GM21723 (cell line): ENCODE data around the gene WFIKKN1.

ENCODE experiments used
- ATAC-seq: cut with Tn5 transposase; IDR thresholded peaks from one replicate; pipeline ENCODE4 v1.9.1; 2021; ENCODE audit warnings: mild to moderate bottlenecking, moderate library complexity; ENCODE audit not compliant: unreplicated experiment

WFIKKN1 gene

GRCh38 chr16:630815-631405, at the start of gene WFIKKN1:
WFIKKN1 (plus strand) TSS chr16:630985; CDS start chr16:631254, 269 bp downstream.
- no peak for ATAC-seq

- ATAC-seq, result no peak
Measured at GRCh38 chr16:582218-582613, 48.6 kb upstream of the WFIKKN1 start.

GRCh38 chr16:582614-583331, 48.0 kb upstream of the WFIKKN1 start:
- no peak for ATAC-seq

- ATAC-seq, result no peak
Measured at GRCh38 chr16:583470-583814, 47.3 kb upstream of the WFIKKN1 start.

GRCh38 chr16:583815-584591, 46.8 kb upstream of the WFIKKN1 start:
- ATAC-seq, result no peak

- ATAC-seq, result no peak
Measured at GRCh38 chr16:585351-585750, 45.4 kb upstream of the WFIKKN1 start.

- ATAC-seq, result no peak
Measured at GRCh38 chr16:586047-586644, 44.6 kb upstream of the WFIKKN1 start.

- no peak for ATAC-seq
Measured at GRCh38 chr16:586645-587590, 43.9 kb upstream of the WFIKKN1 start.

GRCh38 chr16:588639-588888, 42.2 kb upstream of the WFIKKN1 start:
- peak; percentile 15 for ATAC-seq

GRCh38 chr16:588889-589657, 41.7 kb upstream of the WFIKKN1 start:
- ATAC-seq, result peak; percentile 76

- peak; percentile 72 for ATAC-seq
Measured at GRCh38 chr16:589658-590187, 41.1 kb upstream of the WFIKKN1 start, which contains the start of gene RAB40C. RAB40C (plus strand) TSS chr16:590066; CDS start chr16:590292, 226 bp downstream.

GRCh38 chr16:590188-590814, 40.5 kb upstream of the WFIKKN1 start:
- ATAC-seq, result no peak

GRCh38 chr16:590815-591200, 40.0 kb upstream of the WFIKKN1 start:
- no peak for ATAC-seq

GRCh38 chr16:591231-591630, 39.6 kb upstream of the WFIKKN1 start:
- ATAC-seq, result no peak

- no peak for ATAC-seq
Measured at GRCh38 chr16:591892-592517, 38.8 kb upstream of the WFIKKN1 start.

- no peak for ATAC-seq
Measured at GRCh38 chr16:592518-593306, 38.1 kb upstream of the WFIKKN1 start.

GRCh38 chr16:593406-593805, 37.4 kb upstream of the WFIKKN1 start:
- ATAC-seq, result no peak

- ATAC-seq, result no peak
Measured at GRCh38 chr16:593807-594206, 37.0 kb upstream of the WFIKKN1 start.
